ENCODE measurements around the gene ARHGAP45. TPM values are rescaled to one million over a fixed set of nuclear protein-coding genes. Genes with fewer than 3 reads are reported as not detected.

Gene ARHGAP45
- total RNA-seq, 1 experiment from 2014 or later: 3.3 TPM

- DNase-seq (ENCODE audit: low read depth, low spot score): no peak
- in situ Hi-C loops (cut with HindIII; ENCODE audit: low pct_unique_long_range_greater_than_20kb, low sequenced_read_pairs): no loop called here
These were observed 2.9 kb upstream of the ARHGAP45 start for GRCh38 chr19:1063909-1064660.

- in situ Hi-C loops (cut with HindIII; ENCODE audit: low pct_unique_long_range_greater_than_20kb, low sequenced_read_pairs): no loop called here
- no peak for DNase-seq (ENCODE audit: low read depth, low spot score)
These were observed 2.0 kb upstream of the ARHGAP45 start for GRCh38 chr19:1064661-1065605.

DNA sequence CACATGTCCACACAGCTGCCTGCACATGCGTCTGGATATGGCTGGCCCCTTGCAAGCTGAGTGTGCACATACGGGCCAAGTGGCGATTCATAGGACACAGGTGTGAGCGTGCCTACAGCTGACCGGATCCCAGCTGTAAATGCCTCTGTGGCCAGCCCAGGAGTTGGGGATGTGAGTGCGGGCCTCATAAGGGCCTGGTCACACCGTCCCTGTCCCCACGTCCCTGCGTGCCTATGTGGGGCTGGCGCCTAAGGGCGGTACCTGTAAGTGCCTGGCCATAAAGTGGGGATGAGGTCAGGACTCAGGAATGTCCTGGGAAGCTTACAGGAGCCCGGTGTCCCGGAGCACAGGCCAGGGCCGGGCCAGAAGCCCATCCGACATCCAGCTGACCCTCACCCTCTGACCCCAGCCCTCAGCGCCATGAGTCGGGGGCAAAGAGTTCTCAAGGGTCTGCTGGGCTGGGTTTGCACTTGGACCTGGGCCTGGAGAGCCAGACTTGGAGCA lies 1.3 kb upstream of the ARHGAP45 start:
- in situ Hi-C loops (cut with HindIII; ENCODE audit: low pct_unique_long_range_greater_than_20kb, low sequenced_read_pairs): no loop called here
- no peak for DNase-seq (ENCODE audit: low read depth, low spot score)

DNA sequence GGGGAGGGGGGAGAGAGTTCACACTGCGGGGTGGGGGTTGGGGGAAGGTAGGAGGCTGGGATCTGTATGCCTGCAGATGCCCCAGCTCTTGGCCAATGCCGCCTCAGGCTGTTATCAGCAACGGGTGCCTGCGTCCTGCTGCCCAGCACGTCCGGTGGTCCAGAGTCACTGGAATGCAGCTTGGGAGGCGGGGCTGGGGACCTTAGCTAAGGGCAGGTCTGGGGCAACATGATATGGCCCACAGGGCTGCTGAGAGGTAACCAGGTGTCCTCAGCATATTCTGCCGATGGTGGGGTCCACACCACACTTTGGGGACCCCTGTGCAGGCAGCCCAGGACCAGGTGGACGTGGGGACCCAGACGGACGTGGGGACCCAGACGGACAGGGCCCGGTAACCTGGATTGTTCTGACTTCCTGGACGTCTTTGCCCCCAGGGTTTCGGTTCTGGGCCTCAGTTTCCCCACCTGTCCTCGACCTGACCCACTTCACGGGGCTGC lies 668 bp upstream of the ARHGAP45 start:
- in situ Hi-C loops (cut with HindIII; ENCODE audit: low pct_unique_long_range_greater_than_20kb, low sequenced_read_pairs): no loop called here
- DNase-seq (ENCODE audit: low read depth, low spot score): no peak

- DNase-seq (ENCODE audit: low read depth, low spot score): no peak
These were observed 482 bp downstream of the ARHGAP45 start for GRCh38 chr19:1067341-1067957.

DNA sequence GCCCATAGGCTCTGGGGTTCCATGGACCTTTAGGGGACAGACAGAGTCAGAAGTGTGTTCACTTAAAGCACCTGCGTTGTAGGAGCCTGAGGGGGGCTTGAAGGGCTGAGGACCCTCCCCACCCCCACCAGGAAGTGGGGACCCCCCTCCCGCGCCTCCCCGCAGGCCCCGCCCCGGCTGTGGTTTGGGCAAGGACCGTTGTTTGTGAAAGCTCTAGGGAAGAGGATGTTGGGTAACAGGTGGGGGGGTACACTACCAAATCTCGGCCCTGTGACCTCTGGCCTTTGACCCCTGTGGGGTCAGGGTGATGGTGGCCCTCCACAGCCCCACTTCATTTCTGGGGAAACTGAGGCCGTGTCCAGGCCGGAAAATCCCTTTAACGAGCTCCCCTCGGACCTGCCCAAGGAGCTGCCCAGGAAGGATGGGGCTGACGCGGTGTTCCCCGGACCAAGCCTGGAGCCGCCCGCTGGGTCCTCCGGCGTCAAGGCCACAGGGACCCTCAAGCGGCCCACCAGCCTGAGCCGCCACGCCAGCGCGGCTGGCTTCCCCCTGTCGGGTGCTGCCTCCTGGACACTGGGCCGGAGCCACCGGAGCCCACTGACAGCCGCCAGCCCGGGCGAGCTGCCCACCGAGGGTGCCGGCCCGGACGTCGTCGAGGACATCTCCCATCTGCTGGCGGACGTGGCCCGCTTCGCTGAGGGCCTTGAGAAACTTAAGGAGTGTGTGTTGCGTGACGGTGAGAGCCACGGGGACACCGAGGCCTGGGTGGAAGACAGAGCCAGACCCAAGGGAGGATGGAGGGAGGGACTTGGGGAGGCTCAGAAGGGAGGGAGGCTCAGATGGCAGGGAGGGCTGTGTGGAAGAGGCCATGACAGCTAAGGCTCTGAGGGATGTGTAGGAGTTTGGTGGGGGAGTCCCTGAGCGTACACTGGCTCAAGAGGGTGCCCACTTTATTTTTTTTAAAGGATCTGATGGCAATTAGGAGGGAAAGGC lies 1.3 kb downstream of the ARHGAP45 start:
- in situ Hi-C loops (cut with HindIII; ENCODE audit: low pct_unique_long_range_greater_than_20kb, low sequenced_read_pairs): no loop called here
- DNase-seq (ENCODE audit: low read depth, low spot score): no peak

More at GRCh38 chr19:1067341-1067957, 482 bp downstream of the ARHGAP45 start:
- in situ Hi-C loops (cut with HindIII; ENCODE audit: low pct_unique_long_range_greater_than_20kb, low sequenced_read_pairs): no loop called here

DNA sequence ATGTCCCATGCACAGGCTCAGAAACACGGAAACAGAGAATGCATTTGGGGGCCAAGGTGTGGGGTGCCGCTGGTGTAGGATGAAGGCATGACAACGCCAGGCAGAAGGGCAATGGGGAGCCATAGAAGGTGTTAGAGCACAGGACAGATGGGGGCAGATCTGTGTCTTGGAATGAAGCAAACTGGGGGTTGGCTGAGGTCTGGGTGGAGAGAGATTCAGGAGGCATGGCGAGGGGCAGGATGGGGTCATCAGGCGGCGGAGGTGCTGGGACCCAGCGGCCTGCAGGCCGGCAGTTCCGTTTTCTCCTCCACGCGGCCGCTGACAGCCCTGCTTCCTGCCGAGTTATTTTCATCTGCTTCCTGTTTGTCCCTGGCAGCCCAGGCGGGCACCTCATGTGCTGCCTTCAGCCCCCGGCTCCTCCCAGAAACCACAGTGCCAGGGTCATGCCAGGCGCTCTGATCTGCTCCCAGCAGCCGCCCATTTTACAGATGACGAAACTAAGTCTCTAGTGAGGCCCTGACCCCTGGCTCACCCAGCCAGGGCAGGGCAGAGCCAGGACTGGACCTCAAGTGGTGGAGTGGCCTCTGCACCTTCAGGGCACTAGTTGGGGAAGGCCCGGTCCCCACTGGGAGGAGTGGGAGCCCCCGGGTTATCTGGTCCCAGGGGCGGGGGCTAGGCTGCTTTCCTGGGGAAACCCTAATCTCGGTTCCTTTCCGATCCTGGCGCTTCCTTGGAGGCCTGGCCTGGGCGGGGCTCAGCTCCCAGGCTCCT lies 2.2 kb downstream of the ARHGAP45 start:
- in situ Hi-C loops (cut with HindIII; ENCODE audit: low pct_unique_long_range_greater_than_20kb, low sequenced_read_pairs): no loop called here
- DNase-seq (ENCODE audit: low read depth, low spot score): no peak

DNA sequence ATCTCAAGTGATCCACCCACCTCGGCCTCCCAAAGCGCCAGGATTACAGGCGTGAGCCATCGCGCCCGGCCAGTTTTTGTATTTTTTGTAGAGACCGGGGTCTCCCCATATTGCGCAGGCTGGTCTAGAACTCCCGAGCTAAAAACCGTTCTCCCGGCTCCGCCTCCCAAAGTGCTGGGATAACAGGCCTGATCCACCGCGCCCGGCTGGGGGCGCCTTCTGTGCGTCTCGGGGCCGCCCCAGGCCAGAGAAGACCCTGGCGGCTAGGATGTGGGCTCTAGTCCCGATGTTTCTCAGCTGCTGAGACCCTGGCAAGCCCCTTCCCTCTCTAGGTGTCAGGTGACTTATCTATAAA lies 3.6 kb downstream of the ARHGAP45 start:
- in situ Hi-C loops (cut with HindIII; ENCODE audit: low pct_unique_long_range_greater_than_20kb, low sequenced_read_pairs): no loop called here
- no peak for DNase-seq (ENCODE audit: low read depth, low spot score)

- in situ Hi-C loops (cut with HindIII; ENCODE audit: low pct_unique_long_range_greater_than_20kb, low sequenced_read_pairs): no loop called here
- no peak for DNase-seq (ENCODE audit: low read depth, low spot score)
These were observed 4.2 kb downstream of the ARHGAP45 start for GRCh38 chr19:1070931-1071791.

DNA sequence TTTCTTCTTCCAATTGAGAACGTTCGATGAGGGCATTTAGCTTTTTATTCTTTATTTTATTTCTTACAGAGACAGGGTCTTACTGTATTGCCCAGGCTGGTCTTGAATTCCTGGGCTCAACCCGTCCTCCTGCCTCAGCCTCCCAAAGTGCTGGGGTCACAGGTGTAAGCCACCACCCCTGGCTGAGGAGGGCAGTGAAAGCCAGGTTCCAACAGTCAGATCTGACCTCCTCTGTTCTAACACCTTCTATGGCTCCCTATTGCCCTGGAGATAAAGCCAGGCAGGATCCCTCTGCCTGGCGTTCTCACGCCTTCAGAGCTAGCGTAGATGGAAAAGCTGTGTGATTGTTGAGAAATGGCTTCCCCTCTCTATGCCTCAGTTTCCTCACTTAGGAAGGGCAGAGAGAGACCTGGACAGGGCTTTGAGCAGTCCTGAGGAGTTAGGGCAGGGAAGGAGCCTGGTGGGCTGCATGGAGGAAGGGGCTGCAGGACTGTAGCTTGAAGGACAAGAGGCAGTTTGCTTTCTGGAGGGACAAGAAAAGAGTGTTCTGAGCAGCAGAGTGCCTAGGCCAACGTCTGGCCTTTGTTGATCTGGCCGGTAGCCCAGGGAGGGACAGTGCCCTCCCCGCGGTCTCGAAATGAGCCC lies 5.5 kb downstream of the ARHGAP45 start:
- DNase-seq (ENCODE audit: low read depth, low spot score): no peak
- in situ Hi-C loops (cut with HindIII; ENCODE audit: low pct_unique_long_range_greater_than_20kb, low sequenced_read_pairs): no loop called here

DNA sequence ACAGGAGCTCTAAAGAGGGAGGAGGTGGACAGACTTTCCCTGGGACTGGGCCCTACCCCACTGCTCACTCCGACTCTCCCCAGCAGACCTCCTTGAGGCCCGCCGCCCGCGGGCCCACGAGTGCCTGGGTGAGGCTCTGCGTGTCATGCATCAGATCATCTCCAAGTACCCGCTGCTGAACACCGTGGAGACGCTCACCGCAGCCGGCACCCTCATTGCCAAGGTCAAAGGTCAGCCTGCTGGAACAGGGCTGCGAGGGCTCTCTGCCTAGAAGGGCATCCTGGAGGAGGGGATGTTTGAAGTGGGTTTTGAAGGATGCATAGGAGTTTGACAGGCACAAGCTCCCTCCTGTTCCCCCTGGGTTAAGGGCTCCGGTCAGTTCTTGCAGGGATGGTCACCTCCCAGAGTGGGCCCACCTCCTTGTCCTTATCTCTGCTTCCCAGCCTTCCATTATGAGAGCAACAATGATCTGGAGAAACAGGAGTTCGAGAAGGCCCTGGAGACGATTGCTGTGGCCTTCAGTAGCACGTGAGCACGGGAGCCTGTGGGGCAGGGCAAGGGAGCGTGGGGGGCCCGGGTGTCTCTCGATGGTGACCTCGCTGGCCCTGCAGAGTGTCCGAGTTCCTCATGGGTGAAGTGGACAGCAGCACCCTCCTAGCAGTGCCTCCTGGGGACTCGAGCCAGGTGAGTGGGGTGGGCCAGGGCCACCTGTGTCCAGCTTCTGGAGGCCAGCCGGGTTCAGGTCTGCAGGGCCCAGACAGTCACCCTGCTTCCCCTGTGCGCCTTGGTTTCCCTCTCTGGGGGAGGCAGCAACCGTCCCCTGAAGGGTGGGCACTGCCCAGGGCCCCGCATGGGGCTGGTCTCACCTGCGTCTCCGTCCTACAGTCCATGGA lies 6.3 kb downstream of the ARHGAP45 start:
- in situ Hi-C loops (cut with HindIII; ENCODE audit: low pct_unique_long_range_greater_than_20kb, low sequenced_read_pairs): no loop called here
- DNase-seq (ENCODE audit: low read depth, low spot score): no peak

- in situ Hi-C loops (cut with HindIII; ENCODE audit: low pct_unique_long_range_greater_than_20kb, low sequenced_read_pairs): no loop called here
- DNase-seq (ENCODE audit: low read depth, low spot score): no peak
These were observed 7.1 kb downstream of the ARHGAP45 start for GRCh38 chr19:1073956-1074517.

DNA sequence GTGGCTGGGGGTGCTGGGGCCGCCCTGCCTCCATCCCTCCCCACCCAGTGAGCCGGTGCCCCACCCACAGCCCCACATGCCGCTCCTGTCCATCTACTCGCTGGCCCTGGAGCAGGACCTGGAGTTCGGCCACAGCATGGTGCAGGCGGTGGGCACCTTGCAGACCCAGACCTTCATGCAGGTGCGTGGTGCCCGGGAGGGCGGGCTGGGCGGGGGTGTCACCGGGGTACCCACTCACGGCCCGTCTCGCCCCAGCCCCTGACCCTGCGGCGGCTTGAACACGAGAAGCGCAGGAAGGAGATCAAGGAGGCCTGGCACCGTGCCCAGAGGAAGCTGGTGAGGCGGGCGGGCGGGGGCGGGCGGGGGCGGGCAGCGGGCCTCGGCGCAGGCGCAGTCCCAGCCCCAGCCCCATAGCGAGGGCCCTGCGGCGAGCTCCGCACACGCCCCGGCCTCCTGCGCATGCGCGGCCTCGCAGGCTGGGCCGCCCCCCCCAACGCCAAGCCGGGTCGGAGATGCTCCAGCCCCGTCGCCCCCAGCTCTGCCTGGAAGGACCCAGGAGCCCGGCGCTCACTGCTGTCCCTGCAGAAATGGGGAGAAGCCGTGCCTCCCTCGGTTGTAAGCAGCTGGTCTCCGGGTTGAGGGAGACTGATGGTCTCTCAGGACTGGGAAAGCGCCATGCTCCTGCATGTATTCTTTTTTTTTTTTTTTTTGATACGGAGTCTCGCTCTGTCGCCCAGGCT lies 7.7 kb downstream of the ARHGAP45 start:
- in situ Hi-C loops (cut with HindIII; ENCODE audit: low pct_unique_long_range_greater_than_20kb, low sequenced_read_pairs): no loop called here
- DNase-seq (ENCODE audit: low read depth, low spot score): no peak

Data from SK-MEL-5 (cell line).